Stimulated activated CD8-positive, alpha-beta memory T cell treated with anti-CD3 and anti-CD28 coated beads, Interleukin-4, amount 100 ng/mL, for 48 hours (primary cell): Measurements from ENCODE around the gene SH3TC2.

Source experiments
- DNase-seq: peaks from one replicate; pipeline ENCODE4 v3.0.0-alpha.2; 2020

Gene SH3TC2

GRCh38 chr5:149056616-149057165, 6.2 kb downstream of the SH3TC2 start:
- no peak for DNase-seq

GRCh38 chr5:149054416-149054815, 8.4 kb downstream of the SH3TC2 start:
- DNase-seq = no peak

- DNase-seq = no peak
These were observed 9.7 kb downstream of the SH3TC2 start for GRCh38 chr5:149053072-149053695.

GRCh38 chr5:149049371-149049781, 13.5 kb downstream of the SH3TC2 start:
- no peak for DNase-seq

- no peak for DNase-seq
These were observed 14.1 kb downstream of the SH3TC2 start for GRCh38 chr5:149048811-149049210.

GRCh38 chr5:149047462-149047861, 15.4 kb downstream of the SH3TC2 start:
- no peak for DNase-seq

- no peak for DNase-seq
These were observed 16.5 kb downstream of the SH3TC2 start for GRCh38 chr5:149046196-149046829.

- DNase-seq = no peak
These were observed 17.8 kb downstream of the SH3TC2 start for GRCh38 chr5:149045089-149045460.

- DNase-seq = no peak
These were observed 18.3 kb downstream of the SH3TC2 start for GRCh38 chr5:149044453-149045088.

- DNase-seq = no peak
These were observed 19.2 kb downstream of the SH3TC2 start for GRCh38 chr5:149043641-149044040.

GRCh38 chr5:149042865-149043264, 20.0 kb downstream of the SH3TC2 start:
- DNase-seq = no peak

GRCh38 chr5:149041242-149041641, 21.6 kb downstream of the SH3TC2 start:
- no peak for DNase-seq

GRCh38 chr5:149040421-149040820, 22.4 kb downstream of the SH3TC2 start:
- no peak for DNase-seq

GRCh38 chr5:149039506-149039905, 23.4 kb downstream of the SH3TC2 start:
- no peak for DNase-seq

- DNase-seq = no peak
These were observed 24.4 kb downstream of the SH3TC2 start for GRCh38 chr5:149038336-149039080.

- DNase-seq = no peak
These were observed 25.0 kb downstream of the SH3TC2 start for GRCh38 chr5:149037817-149038216.

GRCh38 chr5:149036970-149037369, 25.9 kb downstream of the SH3TC2 start:
- no peak for DNase-seq

GRCh38 chr5:149036168-149036567, 26.7 kb downstream of the SH3TC2 start:
- no peak for DNase-seq

GRCh38 chr5:149035372-149035790, 27.5 kb downstream of the SH3TC2 start:
- peak; percentile 82 for DNase-seq

GRCh38 chr5:149030838-149031397, 31.9 kb downstream of the SH3TC2 start:
- no peak for DNase-seq

- no peak for DNase-seq
These were observed 32.5 kb downstream of the SH3TC2 start for GRCh38 chr5:149030392-149030791.

- no peak for DNase-seq
These were observed 33.9 kb downstream of the SH3TC2 start for GRCh38 chr5:149028984-149029383.

GRCh38 chr5:149028161-149028560, 34.7 kb downstream of the SH3TC2 start:
- no peak for DNase-seq
